EL (cell line): ENCODE results near the gene CABP4.
"Not testable (repeated sequence)": the region's sequence is repeated elsewhere in the genome, so short reads cannot be mapped to it uniquely, and the experiment has no call there.

ENCODE experiments used
- DNase-seq: peaks from one replicate; pipeline ENCODE4 v3.0.0-alpha.2; 2016

CABP4 gene

DNA sequence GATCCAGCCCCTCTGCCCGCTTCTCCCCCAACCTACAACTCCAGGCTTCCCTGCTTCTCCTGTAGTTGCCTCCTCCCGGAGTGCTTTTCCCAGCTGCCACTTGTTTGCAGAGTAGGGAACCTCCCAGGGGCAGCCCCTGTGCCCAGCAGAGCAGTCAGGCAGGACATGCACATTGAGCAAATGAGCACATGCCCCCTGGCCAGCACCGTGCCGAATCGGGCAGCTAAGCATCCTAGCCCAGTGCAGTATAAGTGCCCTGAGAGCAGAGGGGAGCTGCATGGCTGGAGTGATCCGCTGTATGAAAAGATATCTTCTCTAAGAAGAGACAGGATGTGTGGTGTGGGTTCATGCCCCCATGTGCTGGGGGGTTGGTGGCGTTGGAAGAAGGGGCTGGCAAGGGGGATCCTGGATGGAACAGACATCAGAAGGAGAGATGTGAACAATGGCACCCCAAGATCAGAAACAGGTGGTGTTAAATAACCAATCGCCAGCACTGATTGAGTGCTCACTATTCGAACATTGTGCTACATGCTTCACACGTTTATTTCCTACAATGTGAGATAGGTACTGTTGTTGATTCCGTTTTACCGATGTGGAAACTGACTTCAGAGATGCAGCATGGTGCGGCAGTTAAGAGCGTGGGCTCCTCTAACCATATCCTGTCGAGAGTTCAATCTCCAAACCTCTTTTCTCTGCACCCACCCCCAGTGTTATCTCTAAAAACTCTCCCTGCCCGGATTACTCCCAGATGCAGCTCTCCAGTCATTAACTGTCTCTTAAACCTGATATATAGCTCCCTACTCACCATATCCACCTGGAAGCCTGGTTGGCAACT lies 28.9 kb downstream of the CABP4 start:
- no peak for DNase-seq

DNA sequence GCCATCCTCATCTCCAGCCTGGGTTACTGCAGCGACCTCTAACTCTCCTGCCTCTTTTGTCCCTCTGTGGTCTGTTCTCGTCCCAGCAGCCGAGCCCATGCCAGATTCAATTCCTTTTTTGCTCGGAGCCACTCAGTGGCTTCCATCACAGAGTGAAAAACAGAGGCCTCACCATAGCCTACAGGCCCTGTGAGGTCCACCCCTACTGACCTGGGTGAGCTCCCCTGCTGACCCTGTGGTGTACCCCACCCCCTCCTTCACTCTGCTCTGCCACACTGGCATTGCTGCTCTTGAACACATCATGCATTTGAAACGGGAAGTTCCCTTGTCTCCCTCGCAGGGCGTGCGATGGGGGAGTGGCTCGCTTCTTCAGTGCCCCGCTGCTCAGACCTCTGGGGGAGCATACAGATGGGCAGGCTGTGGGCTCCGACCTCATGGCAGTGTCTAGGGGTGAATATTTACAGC lies 29.7 kb downstream of the CABP4 start:
- no peak for DNase-seq

DNA sequence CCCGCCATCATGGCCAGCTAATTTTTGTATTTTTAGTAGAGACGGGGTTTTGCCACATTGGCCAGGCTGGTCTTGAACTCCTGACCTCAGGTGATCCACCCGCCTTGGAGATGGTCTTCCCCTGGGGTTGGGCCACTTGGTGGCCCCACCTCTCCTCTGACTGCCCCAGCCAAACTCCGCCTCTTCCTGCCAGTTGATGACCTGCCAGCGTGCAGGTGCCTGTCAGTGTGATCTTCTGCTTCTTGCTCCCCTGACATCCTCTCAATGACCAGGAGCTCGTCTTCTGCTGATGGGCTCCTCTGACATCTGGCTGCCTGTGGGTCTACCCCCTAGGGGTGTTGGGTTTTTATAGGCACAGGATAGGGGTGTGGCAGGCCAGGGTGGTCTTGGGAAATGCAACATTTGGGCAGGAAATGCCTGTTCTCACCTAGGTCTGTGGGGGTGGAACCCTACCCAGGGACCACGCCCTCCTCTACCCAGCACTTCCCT lies 30.8 kb downstream of the CABP4 start:
- DNase-seq: not testable (repeated sequence)

DNA sequence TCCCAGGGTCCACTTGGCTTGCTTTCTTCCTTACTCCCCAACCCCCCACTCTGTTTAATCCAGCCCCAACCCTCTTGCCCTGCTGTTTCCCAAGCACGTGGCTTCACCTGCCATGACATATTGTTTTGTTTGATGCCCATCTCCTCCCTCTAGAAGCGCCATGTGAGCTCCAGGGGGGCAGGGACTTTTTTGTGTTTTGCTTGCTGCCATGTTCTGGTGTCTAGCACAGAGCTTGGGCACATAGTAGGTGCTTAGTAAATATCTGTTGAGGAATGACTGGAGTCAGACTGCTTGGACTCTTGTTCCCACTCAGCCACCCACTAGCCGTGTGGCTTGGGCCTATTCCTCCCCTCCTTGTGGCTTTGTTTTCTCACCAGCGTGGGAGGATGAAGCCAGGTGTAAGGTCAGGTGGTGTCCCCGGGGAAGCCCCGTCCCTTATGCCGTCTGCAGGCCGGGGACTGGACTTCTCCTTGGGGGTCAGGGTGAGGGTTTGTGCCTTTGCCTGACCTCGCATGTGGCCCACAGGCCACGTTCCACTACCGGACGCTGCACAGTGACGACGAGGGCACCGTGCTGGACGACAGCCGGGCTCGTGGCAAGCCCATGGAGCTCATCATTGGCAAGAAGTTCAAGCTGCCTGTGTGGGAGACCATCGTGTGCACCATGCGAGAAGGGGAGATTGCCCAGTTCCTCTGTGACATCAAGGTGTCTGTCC lies 31.5 kb downstream of the CABP4 start:
- no peak for DNase-seq

DNA sequence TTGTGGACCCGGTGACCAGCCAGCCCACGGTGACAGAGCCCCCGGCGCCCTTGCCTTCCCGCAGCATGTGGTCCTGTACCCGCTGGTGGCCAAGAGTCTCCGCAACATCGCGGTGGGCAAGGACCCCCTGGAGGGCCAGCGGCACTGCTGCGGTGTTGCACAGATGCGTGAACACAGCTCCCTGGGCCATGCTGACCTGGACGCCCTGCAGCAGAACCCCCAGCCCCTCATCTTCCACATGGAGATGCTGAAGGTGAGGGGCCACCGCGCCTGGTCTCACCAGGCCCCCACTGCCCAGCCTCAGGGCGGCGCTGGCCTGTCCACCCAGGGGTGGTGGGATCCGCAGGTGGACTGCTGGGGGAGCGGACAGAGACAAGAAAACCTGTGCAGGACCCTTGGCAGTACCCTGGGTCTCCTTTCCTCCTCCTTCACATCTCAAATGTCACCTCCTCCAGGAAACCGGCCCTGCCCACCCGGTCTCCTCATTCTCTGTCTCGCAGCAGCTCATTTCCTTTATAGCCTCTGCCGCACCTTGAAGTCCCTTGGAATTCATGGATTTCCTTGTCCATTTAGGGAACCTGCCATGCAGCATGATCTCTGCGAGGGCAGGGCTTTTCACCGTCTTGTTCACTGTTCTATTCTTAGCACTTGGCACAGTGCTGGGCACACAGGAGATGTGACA lies 34.2 kb downstream of the CABP4 start:
- DNase-seq: no peak

DNA sequence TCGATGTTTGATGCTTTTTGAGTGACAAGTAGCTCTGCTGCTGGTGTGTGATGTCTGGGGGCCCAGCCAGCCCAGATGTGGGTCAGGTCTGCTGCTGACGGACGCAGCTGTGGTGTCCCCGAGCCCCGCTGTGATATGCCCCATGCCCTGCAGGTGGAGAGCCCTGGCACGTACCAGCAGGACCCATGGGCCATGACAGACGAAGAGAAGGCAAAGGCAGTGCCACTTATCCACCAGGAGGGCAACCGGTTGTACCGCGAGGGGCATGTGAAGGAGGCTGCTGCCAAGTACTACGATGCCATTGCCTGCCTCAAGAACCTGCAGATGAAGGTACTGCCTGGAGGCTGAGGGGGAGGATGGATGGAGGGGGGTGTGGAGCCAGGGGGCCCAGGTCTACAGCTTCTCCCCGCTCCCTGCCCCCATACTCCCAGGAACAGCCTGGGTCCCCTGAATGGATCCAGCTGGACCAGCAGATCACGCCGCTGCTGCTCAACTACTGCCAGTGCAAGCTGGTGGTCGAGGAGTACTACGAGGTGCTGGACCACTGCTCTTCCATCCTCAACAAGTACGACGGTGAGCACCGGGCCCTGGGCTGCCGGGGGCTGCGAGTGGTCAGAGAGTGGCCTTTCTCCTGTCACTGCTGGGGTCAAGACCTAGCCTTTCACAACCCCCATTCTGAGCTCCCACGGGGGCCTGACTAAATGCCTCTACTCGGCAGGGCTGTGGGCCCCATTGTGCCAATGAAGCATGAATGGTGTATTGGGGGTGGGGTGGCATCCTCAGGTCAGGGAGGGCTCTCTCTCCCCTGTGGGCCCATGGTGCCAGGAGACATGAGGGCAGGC lies 35.0 kb downstream of the CABP4 start:
- no peak for DNase-seq

DNA sequence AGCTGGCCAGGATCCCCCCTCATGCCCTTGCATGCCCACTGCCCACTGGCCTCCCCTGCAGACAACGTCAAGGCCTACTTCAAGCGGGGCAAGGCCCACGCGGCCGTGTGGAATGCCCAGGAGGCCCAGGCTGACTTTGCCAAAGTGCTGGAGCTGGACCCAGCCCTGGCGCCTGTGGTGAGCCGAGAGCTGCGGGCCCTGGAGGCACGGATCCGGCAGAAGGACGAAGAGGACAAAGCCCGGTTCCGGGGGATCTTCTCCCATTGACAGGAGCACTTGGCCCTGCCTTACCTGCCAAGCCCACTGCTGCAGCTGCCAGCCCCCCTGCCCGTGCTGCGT lies 35.5 kb downstream of the CABP4 start:
- no peak for DNase-seq

DNA sequence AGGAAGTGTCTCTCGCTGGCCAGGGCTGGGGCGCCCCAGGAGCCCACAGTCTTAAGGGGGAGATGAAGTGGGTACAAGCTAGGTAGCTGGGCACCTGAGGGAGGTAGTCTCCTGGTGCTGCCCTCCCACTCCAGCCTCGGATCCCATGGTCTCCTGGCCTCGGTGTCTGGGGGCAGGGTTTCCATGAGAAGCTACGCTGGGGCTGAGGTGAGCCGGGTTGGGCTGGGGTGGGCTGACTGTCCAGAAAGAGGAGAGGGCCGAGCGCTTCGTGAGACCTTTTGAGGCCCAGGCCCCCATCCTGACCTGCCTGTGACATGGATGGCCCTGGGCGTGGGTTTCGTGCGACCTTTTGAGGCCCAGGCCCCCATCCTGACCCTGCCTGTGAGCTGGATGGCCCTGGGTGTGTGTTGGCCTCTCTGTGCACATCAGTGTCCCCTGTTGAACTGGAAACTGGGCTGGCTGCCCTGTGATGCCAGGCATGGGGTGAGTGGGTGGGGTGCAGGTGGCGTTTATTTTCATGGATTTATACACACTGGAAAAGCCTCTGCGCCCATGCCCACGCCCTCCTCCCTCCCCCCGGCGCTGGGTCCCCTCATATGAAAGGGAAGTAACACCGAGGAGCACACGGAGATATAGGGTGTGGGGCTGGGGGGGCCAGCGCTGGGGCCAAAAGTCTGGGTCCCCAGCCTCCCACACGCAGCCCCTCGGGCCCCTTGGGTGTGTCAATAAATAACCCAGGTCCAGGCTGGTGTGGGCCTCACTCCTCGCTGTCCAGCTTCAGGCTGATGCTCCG lies 36.3 kb downstream of the CABP4 start:
- DNase-seq: no peak

DNA sequence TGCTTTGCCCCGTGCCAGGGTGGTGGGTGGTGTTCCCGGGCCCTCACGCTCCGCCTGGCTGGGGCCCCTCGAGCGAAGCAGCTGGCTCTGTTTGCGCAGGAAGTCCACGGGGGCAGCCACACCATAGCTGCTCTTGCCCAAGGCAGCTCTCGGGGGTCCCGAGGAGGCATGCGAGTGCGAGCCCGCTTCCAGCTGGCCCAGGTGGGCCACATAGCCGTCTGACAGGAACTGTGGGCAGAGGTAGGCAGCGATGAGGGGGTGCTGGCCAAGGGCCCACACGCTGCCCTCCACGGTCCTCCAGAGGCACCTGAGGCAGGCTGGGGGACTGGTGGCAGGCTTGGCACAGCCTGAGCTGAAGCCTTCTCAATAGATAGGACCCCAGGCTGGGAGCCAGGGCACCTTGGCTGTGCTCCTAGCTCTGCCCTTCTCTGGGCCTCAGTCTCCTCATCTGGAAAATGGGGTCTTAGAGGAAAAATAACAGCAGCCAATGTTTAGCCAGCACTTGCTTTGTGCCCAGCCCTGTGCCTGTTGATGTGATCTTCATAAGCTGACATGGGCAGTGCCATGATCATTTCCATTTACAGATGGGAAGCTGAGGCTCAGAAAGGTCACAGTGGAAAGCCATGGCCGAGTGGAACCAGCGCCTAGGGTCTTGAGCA lies 37.0 kb downstream of the CABP4 start:
- DNase-seq: no peak

DNA sequence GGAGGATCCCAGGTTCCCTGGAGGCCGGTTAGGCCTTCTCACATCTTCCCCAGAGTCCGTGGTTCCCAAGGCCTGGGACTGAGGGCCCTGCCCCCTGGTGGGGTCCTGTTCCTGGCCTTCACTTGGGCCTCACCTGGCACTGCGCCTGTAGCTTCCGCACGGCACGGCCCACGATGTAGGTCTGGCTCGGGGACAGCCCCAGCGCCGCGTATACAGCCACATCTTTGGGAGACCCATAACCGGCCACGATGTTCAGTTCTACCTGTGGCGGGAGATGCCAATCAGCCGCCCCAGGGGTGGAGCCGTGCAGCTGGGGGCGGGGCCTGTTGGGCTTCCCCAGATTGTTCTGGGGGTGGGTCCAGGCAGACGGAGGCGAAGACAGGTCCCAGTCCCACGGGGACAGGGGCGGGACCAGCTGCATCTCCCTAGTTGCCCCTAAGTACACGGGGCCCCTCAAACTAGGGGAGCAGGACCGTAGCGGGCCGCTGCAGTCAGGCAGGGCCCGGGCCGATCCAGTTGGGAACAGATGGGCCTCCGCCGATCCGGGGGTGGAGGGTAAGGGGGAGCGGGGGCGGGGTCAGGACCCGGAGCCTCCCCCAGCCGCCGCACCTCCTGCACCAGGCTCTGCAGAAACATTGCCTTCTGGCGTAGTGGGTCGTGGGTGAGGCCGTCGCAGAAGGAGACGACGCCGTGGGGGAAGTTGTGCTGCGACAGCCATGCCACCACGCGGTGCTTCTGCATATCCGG lies 37.8 kb downstream of the CABP4 start:
- DNase-seq: no peak

DNA sequence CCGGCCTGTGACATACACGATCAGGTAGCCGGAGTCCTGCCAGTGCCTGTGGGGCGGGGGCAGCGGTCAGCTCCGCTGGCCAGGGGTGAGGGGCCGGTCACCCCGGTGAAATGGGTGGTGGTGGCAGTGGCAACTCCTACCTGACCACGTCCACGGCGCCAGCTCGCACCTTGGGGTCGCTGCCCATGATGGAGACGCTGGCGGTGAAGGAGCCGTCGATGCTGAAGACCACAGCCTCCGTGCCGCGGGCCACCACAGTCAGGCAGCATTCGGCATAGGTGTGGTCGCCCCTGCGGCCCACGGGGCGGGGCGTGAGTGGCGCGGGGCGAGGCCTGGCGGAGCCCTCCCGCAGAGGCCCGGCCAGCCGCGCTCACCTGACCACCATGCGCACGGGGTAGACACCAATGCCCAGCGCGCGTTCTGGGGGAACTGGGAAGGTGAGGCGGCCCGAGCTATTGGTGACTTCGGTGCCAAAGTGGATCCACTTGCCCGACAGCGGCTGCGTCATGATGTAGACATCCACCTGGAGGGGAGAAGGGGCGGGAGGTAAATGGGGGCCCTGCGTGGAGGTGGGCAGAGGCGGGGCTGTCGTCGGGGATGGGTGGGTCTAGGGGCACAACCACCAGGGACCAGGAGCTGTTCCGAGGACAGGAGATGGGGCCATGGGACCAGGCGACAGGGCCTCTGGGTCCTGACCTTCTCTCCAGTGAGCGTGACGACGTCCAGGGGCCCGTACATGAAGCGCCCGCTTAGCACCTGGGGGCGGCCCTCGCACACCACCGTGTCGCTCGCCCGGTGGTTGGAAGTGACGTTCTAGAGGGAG lies 38.6 kb downstream of the CABP4 start:
- DNase-seq: no peak

DNA sequence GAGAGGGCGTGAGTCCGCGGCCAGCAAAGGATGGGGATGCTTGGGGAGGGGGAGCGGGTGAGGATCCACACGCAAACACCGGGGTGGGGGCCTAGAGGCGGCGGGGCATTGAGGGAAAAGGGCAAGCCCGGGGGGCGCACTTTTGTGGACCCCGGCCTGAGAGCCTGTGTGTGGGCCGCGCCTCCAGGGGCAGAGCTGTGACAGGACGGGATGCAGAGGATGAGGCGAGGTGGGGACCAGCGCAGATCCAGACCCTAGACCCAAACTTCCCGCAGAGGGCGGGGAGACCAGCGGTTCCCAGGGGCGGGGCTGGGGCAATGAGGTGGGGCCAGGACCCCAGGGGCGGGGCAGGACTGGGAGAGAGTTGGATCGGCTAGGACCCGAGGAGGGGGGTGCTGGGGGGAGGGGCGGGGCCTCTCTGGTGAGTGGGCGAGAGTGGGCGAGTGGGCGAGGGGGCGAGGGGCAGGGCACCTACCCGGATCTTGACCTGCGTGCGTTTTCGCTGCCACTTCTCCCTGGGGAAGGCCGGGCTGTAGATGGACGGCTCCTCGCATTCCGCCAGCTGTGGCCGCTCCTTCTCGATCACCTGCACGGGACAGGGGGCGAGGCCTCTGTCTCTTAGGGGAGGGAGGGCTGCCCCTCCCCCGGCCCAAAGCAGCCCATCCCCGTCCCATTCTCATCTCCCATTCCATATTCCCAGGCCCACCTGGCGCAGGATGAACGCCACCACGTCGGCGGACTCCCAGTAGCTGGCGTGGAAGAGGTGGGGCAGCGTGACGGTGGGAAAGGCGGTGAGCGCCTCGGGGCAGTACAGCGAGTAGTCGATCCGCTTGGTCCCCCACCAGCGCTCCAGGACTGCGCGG lies 39.4 kb downstream of the CABP4 start:
- no peak for DNase-seq

DNA sequence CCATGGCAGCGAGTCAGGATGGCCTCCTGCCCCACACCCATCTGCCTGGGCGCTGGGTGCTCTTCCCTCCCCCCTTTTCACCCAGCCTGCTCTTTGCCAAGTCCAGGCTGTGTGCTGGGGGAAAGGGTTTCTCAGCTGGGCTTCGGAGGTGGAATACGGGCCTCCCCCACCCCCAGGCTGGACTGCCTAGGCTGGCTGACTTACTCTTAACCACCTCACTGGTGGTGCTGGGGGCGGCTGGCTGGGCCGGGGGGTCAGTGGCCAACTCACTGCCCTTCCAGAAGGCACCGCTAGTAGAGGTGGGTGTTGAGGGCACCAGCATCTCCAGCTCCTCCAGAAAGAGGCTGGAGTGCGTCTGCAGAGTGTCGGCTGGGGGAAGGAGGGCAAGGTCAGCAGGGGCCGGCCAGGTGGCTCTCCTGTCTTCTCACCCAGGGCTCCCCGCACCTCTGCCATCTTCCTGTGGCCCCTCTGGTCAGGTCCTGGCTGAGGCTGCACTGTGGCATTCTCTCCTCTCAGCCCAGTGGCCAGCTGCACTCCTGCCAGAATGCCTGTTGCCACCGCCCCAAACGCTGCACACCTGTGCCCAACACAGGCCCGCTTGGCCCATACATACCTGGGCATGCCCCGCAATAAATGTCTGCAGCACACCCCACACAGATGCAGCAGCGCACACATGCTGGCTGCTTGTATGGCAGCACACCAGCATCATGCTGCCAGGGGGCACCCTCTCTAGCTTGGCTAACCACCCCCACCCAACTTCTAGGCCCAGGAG lies 40.3 kb downstream of the CABP4 start:
- no peak for DNase-seq

DNA sequence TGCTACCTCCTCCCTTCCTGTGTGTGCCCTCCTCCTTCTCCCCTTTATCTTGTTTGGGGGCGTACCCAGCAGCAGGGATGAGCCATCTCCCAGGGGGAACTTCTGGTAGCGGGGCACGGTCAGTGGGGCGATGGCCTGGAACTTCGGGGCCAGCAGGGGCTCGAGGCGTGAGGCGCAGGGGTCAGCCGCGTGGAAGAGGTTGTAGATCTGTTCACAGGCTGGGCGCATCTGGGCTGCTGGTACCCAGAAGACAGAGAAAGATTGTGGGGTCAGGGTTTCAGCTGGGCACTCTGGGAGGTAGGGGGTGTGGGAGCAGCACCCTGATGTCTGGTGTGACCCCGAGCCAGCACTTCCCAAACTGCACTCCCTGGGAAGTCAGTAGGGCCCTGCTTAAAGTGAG lies 41.0 kb downstream of the CABP4 start:
- DNase-seq: no peak

DNA sequence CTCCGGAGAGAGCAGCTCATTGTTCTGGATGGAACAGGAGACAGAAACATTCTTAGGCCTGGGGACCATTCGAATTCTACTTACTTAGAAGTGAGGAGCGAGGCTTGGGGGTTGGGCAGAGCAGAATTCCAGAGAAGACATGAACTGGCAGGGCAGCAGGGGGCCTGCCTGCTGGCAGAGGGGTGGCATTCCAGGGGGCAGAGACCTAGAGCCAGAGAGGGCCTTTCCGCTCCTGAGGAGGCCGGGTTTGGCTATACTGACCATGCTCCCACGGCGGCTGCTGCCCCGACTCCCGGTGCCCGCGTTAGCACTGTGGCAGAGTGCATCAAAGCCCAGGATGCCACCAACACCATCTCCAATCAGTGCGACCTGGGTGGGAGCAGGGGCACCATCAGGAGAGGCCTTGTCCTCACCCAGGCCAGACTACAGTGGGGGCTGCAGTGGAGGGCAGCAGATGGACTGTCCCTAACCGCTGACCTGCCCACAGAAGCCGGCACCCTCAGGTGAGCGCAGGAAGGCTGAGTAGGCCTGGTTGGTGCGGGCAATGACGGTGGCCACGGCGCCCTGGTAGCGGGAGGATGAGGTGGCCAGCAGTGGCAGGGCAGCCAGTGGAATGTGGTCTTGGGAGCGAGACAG lies 42.6 kb downstream of the CABP4 start:
- no peak for DNase-seq

DNA sequence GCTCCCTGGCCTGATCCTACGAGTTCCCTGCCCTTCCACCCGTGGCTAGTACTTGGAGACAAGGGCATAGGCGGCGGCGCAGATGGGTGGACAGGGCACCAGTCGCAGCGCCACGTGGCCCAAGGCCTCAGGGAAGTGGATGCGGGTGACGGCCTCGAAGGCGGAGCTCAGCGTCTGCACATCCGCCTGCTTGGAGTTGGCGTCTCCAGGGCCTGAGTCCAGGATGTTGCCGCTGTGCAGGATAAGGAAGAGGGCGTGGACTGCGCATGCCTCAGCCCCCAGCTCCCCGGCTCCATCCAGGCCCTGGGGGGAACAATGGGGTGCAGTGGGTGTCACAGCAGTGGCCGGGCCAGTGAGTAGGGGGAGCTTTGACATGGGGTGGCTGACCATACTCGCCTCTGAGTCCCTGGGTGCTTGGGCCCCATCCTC lies 43.4 kb downstream of the CABP4 start:
- no peak for DNase-seq

DNA sequence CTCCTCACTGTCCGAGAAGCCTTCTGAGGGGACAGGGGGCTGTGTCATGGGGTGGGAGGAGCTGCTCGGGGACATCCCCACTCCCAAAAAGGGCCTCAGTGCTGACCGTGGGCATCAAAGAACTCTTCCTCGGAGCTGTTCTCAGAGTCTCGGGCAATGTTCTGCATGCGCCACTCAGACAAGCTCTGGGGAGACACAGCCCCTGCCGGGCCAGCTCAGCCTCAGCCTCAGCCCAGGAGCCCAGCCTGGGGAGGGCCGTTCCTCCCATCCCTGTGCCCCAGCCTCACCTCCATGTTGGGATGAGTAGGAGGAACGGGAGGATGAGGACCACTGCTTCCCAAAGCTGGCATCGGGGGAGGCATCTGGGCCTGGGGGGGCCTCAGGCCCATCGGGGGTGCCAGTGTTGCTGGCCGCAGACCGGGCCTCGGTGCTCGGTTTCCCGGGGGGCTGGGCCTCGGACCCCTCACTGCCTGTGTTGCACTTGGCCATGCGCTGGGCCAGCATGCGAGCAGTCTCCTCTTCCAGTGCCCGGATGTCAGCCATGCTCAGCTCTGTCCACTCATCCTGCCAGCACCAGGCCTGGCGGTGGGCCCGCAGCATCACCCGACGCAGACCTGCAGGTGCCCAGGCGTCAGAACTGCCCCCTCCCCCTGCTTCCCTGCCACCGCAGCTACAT lies 44.8 kb downstream of the CABP4 start:
- no peak for DNase-seq
